Measurements from ENCODE around the gene CCIN.
"Not testable (repeated sequence)": the region's sequence is repeated elsewhere in the genome, so short reads cannot be mapped to it uniquely, and the experiment has no call there.

Gene CCIN

DNA sequence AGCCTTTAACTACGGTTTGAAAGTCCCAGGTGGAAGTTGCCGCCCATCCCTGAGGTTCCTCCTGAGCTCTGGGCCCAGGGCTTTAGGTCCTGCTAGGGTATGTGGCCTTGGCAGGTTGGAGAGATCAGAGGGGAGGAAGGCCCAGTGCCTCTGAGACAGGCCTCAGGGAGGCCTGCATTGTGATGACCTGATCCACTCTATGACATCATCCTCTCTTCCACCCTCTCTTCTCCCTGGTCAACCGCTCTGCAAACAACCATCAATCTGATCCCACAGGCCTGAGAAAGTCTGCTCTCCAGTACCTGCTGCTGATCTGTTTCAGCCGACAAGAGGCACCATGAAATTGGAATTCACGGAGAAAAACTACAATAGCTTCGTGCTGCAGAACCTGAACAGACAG is at the start of gene CCIN:
Gene CCIN, plus strand, starts transcription at position 223 of the 400 bp plus-strand sequence. Its CDS starts 115 bp downstream, at position 338.
- no peak for DNase-seq

DNA sequence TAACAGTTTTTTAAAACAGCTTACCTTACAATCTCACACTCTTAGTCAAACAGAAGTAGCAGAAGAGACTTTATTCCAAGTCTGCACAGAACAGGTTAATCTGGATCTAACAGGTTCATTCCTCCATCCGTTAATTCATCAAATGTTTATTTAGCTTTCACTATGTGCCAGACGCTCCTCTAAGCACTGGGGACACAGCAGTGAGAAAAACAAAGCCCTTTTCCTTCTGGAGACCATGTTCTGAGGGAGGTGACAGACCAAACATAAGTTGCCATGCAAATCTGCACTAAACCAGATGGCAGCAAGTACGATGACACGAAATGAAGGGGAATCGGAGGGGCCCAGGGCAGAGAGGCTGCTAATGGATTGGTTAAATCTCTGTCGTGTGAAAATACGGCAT is 49.7 kb upstream of the CCIN start:
- DNase-seq: no peak

DNA sequence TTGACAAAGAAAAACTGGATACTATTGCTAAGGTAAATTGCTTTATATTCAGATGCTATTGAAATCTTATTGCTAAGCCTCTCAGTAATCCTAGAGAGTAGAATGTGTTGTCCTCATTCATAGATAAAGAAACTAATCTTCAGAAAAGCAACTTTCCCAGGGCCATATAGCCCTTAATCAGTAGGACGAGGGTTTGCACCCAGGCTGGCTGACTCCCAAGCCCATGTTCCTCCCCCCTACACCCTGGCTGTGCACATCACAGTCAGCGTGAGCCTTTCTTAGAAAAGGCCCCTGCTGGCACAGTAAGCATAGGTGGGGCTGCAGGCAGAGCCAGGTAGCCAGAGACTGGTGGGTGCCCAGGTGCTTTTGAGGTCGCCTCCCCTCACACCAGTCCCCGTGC is 48.5 kb upstream of the CCIN start:
- no peak for DNase-seq

DNA sequence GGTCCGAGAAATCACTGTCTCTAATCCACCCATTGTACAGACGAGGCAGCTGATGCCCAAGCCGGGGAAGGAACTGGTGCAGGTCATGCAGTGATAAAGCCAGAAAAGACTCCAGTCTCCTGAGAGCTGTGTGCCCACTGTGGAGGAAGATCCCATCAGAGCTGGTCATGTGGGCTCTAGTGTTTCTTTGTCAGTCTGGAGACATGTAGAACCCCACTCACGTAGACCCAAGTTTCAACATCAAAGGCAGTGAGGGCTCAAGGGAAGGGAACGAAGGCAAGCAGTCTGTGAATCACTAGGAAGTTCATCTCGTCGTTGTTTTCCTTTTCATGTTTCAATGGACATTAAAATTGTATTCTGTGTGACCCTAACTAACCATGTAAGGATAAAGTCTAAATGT is 47.2 kb upstream of the CCIN start:
- no peak for DNase-seq

DNA sequence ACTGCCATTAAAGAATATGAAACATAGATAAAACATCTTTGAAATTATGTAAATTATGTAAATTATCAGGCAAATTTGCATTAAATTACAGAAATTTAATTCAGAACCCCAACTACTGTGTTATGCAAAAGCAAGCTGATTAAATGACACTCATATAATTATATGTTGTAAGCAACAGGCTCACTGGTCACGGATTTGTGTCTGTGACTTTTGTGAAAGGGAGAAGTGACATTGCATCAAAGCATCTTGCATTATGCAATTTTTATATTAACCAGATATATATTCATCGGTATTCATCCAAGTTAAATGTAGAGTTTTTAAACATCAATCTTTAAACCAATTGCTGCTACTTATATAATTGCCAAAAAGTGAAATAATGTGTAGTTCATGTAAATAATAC is 45.7 kb upstream of the CCIN start:
- no peak for DNase-seq

DNA sequence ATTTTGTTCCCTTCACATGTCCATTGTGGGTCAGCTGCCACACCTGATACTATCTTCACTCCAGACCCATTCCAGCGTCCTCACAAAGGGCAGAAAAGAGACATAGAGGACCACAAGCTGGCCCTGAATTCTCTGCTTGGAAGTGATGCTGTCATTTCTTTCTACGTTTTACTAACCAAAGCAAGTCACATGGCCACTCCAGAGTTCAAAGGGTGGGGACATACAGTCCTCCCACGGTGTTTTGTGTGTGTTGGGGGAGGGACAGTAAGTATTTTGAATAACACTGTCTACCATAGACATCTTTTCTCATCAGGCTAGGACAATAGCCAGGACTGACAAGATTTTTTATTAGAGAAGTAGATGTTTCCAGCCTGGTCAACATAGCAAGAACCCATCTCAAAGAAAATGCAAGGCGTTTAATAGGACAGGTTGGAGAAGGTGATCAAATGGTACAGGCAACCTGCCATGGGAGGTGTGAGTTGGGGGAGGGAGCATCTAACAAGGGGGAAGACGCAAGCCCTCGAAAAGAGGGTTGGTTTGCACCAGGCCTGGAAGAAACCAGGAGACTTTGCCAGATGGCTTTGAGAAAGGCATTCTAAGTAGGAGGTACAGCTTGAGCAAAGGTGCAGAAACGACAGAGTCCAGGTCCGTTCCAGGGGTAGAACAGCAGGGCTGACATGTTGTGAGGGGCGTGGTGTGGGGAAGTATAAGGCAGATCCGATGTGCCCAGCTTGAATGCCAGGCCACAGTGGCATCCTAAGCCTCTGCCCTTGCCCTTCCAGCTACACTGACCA is 43.9 kb upstream of the CCIN start:
- no peak for DNase-seq

DNA sequence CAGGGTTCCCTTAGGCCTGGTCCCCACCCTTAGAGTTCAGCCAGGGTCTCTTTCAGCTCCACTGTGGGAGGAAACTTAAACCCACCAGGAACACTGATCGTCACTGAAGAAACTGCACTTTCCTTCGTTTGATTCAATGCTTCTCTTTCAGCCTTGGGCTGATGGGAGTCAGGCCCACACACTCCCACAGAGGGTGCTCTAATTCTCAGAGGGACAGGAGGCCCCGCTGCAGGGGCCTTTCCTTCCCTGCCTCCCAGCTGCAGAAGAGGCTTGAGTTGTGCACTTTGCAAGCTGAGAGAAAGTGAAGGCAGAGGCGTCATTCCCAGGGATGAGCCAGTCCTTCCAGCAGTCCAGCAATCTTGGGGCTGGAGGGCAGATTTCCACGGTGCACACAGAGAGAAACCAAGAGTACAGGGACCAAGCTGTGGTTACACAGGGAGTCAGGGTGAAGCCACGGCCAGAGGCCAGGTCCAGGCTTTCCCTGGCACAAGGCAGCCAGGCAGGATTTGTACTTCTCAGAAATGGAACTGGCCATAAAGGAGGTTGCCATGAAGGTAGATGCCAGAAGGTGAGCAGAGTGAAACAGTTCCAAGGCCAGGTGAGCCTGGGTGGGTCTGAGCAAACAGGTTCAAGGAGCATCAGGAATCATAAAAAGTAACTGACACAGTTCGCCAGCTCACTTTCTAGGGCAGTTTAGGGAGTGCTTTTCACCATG is 43.0 kb upstream of the CCIN start:
- DNase-seq: no peak

DNA sequence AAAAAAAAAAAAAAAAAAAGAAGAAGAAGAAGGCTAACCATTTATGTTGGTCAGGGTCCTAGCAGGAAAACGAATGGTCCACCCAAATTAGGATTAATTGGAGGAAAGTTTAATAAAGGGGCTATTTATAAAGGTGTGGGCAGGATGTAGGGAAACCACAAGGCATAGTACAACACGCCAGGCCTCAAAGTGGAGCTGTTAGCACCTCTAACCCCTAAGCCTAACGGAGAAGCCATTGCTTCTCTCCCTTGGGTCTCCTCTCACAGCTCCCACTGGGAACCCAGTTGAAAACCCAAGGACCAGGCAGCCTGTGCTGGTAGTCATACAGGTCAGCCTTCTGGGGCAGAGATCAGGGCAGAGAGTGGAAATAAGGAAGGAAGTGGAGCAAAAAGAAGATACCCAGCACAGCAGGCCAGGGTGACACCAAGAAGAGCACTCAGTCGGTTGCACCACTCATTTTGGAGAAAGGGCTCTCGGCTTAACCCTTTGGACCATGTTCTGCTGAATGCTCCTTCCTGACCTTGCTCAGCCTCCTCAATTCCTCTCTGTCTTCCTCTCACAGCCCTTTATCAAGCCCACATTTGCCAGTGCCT is 41.4 kb upstream of the CCIN start:
- DNase-seq: no peak

DNA sequence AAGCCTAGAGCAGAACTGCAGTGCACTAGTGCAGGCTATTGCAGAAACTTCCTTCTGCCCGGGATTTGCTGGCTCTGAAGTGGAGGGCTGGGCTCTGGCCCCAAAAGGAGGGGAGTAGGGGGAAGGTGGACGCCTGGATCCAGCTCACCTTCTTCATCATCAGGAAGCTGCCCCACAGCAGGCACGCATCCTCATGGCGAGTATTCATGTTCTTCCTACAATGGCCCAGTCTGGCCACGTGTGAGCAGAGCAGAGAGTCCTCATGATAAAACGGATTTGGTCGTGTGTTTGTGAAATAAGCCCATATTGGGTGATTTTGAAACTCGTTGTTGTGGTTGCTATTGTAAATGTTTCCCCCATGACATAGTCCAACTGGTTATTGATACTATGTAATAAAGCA is 40.8 kb upstream of the CCIN start:
- DNase-seq: no peak

DNA sequence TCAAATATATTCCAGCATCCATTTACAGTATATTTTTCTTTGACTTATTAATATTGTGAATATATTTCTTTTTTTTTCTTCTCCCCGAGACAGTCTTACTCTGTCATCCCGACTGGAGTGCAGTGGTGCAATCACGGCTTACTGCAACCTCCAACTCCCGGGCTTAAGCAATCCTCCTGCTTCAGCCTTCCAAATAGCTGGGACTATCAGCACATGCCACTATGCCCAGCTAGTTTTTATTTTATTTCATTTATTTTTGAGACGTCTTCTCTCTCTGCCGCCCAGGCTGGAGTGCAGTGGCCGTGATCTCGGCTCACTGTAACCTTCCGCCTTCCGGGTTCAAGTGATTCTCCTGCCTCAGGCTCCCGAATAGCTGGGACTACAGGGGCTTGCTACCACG is 40.0 kb upstream of the CCIN start:
- no peak for DNase-seq

DNA sequence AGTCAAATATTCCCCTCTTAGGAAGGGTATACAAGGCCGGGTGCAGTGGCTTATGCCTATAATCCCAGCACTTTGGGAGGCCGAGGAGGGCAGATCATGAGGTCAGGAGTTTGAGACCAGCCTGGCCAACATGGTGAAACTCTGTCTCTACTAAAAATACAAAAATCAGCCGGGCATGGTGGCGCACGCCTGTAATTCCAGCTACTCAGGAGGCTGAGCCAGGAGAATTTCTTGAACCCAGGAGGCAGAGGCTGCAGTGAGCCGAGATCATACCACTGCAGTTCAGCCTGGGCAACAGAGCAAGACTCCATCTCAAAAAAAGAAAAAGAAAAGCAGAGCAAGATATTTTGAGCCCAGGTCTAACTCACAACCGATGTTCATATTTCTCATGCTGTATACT is 37.5 kb upstream of the CCIN start:
- not testable (repeated sequence) for DNase-seq

DNA sequence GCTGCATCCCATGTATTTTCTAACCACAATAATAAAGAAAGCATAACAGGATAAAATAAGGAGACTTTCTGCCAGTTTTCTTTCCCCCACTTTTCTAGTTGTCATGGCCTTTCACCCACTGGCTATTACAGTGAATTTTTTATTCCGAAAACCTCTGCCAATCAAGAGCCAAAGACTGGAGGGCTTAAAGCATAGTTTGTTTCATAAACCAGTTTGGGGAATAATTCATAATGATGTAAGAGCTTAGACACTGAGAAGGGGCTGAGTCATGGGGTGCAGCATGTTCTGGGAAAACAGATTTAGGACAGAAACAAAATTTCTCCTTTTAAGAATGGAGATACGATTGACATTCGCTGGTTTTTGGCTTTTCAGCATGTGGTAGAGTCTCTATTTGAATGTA is 37.1 kb upstream of the CCIN start:
- no peak for DNase-seq

DNA sequence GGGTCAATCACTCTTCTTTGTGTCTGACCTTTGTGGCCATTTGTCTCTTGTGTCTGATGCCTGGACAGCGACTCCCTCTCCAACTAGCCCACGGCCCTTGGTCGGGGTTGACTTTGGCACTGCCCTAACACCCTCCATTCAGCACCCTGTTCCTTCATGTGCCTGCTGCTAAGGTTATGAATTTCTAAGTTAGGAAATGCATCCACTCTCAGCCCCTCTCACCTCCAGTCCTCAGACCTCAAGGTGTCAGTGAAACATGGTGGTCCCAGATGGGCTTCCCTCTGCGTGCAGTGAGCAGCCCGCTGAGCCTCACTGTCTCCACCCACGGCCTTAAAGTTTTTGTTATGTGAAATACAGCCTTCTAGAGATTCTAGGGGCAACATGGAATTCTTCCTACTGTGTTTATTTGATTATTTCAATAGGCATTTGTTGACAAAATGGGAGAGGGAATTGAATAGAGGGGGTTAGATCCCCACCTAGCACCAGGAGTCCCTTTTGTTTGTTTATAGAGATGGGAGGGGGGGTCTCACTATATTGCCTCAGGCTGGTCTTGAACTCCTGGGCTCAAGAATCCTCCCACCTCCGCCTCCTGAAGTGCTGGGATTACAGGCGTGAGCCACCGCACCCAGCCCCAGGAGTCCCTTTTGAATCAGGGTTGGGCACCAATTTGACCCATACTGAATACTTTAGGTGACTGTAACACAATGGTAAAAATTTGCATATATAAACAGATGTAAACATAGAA is 34.3 kb upstream of the CCIN start:
- DNase-seq: no peak

DNA sequence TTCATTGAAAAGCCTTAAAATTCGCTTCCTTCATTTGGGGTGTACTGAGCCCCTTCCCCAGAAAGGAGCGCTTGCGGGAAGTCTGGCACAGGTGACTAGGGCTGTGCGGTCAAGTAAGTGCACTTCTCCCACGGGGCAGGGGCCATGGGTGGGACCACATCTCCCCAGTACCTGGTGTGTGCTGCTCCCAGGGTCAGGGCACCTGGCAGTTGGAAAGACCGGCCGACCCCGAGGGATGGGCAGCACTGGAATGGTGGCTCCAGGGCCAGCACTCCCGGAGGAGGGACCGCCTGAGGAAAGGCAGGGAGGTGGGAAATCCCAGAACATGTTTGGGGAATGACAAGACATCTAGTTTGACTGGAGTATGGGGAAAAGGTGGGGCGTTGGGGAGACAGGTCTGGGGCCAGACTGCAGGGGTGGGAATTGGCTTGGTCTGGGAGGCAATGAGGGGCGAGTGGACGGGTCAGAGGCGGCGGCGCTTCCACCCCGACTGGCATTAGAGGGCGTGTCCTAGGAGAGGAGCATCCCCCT is 33.4 kb upstream of the CCIN start:
- DNase-seq: no peak

DNA sequence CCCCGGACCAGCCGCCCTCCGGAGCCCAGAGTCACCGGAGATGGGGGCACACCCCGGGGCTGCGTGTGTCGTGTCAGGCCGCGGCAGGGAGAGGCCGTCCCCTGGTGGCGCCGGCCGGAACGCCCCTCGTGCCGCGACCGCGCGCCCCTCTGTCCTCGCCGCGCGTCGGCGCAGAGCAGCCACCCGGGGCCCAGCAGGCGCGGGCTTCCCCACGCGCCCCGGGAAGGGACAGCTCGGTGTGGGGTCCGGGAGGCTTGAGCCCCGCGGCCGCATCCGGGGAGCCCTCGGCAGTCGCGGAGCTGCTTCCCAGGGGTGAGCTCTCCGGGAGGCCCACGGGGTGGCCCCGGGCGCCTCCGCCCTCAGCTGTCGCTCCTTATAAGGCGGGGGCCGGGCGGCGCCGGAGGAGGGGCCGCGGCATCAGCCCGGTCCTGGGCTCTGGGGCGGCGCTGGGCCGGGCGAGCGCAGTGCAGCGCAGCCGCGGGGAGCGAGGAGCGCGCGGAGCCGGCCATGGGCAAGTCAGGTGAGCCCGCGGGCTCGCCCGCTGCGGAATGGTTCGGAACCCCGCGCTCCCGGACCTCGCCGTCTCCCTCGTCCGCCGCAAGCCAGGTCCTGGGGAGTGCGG is 32.8 kb upstream of the CCIN start, which contains the start of gene GLIPR2:
Gene GLIPR2, plus strand, starts transcription at position 462 of the 622 bp plus-strand sequence. Its CDS starts 46 bp downstream, at position 508.
- DNase-seq: no peak

DNA sequence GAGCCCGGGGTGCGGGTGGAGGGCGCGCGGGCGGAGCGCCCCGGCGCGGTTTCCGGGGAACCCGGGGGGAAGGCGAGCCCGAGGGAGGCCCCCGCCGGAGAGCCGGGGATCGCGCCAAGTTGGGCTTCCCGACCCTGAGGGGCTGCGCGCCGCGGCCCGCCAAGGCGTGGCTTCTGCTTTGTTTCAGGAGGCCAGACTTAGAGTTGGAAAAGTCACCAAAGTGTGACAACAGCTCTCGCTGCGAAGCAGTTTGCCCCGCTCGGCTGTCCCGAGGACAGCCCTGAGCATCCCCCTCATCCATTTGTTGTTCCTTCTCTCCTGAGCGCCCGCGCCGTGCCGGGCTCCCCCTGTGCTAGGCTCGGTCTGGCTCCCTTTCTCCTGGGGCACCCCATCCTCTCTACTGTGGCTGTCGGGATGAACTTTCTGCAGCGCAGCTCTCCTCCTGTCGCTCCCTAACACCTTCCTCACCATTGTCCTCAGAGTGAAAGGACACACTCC is 32.2 kb upstream of the CCIN start:
- DNase-seq: no peak

DNA sequence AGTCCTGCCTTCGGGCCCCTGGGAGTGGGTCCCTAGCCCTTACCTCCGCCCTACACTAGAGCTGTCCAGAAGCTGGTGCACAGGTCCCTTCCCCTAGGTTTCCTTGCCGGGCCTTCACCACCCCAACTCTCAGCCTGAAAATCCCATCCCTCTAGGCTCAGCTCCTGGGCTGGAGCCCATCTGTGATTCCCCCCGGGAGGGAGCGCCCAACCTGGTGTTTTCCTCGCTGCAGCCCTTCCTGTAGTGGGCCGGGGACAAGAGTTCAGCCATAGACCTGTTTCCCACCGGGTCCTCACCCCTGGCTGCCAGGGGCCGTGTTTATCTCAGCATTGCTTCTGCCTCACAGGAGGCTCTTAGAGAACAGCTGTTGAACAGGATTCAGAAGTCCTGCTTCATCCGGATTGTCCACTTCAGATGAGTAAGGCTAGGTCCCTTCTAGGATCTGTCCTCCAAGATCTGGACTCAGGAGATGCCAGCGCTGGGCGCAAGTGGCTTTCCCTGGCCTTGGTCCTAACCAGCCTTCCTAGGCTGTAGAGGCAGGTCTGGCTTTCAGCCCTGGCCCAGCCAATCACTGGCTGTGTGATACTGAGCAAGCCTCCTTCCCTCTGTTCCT is 31.7 kb upstream of the CCIN start:
- no peak for DNase-seq

DNA sequence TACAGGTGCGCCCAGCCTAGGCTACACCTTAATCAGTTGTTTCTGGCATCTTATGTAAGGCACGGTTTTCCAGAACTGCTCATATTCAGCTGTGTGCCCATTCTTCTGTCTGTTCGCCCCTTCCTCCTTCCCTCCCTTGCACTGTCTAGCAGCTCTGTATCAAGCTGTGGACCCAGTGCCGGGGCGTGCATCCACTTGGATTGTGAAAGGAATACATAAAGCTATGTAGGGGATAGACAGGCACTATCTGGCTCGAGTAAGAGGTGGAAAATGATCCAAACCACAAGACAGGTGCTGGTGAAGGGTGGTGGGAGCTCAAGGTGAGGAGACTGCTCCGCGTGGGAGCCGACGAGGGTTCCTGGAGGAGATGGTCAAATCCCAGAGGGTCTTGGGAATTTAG is 30.7 kb upstream of the CCIN start:
- DNase-seq: no peak

DNA sequence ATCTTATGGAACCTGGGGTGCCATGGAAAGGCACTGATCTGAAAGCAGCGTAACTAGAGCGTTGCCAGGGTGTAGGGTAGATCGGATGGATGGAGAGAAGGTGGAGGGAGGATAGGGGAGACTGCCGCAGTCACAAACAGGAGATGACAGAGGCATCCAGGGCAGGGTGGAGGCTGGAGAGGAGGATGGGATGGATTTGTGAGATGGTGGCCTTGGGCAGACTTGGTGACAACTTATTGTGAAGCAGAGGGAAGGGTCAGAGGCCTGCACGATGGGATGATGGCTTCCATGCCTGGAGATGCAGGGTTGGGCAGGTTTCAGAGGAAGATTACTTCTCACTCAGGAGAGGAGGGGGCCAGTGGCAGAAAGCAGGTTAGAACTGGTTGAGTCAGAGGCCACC is 30.3 kb upstream of the CCIN start:
- no peak for DNase-seq

DNA sequence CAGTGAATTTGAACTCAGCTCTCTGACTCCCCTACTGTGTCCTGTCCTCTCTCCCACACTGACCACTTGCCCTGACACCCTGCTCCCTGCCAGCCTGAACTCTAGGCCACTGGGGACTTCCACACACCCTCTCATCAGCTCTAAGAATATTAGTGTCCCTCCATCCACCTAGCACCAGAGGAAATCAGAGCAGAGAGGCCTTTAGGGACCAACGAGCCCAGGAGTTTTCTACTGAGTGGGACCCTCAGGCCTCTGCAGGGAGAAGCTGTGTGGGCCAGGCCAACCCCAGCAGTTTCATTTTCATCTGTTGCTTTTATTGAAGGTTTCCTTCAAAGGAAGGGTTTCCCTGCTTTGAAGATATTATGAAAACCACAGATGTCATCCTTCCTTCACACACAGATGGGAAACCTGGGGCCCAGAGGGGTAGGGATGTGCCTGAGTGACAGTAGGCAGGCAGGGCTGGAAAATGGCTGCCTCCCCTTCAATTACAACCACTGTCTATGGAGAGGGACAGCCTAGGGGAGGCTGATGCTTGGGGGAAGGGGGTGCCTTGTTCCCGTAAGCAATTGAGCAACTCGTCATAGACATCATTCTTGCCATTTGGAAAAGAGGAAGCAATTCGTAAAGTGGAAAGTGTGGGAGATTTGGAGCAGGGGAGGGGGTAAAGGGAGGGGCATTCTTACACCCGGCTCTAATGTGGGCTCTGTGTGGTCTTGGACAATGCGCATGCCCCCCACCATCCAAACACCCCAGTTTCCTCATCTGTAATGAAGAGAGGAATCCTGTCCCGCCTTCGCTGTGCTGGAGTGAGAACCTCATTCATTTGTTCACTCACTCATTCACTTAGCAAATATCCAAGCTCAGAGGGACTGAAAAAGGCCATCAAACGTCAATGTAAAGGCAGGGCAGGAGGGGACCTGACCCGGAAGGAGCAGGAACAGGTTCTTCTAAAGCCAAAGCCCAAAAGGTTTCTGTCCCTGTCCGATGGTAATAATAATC is 28.8 kb upstream of the CCIN start:
- no peak for DNase-seq

DNA sequence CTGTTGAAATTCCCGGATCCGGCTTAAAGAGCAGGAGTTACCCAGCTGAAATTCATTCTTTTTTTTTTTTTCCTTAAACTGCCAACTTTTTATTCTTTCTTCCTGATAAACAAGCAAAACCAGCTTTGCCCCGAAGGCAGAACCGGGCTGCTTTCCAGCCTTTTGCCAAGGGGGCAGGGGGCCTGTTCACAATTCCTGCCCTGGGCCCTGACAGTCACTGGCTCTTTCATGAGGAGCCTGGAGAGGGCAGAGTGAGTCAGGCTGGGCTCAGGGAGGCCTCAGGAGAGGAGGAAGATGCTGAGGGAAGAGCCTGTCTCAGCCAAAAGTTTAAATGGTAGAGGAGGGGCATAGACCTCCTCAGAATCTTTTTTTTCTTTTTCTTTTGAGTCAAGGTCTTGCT is 27.9 kb upstream of the CCIN start:
- DNase-seq: no peak

Measured in NCI-H187 (cell line).